DND-41 (cell line): ENCODE data around the gene ELF1.
"Not testable (repeated sequence)": the region's sequence is repeated elsewhere in the genome, so short reads cannot be mapped to it uniquely, and the experiment has no call there.

Experiments used
- ATAC-seq: fragments of 200-7000 bp; cut with Tn5 transposase; 3 replicates; pipeline ENCODE4 v1.9.1; 2021; ENCODE audit warnings: low read depth; ENCODE audit not compliant: insufficient read depth
- DNase-seq: peaks from one replicate; pipeline ENCODE4 v3.0.0-alpha.2; 2020
- H2AFZ ChIP-seq: 2 replicates; pipeline ENCODE4 v1.6.0; 2012; ENCODE audit warnings: low read depth, low read length
- H3K27ac ChIP-seq: 2 replicates; pipeline ENCODE4 v1.5.1; 2012; ENCODE audit warnings: low read length, inconsistent platforms
- H3K27me3 ChIP-seq: fragments of 200-600 bp; sonication (generic); 2 replicates; pipeline ENCODE4 v1.6.0; 2012; ENCODE audit warnings: low read length, mild to moderate bottlenecking, inconsistent platforms; ENCODE audit not compliant: insufficient read depth, poor library complexity
- H3K36me3 ChIP-seq: 2 replicates; pipeline ENCODE4 v1.5.1; 2012; ENCODE audit warnings: low read length, inconsistent platforms; ENCODE audit not compliant: insufficient read depth
- H3K4me1 ChIP-seq: 2 replicates; pipeline ENCODE4 v1.5.1; 2012; ENCODE audit warnings: mild to moderate bottlenecking, low read length; ENCODE audit not compliant: insufficient read depth
- H3K4me2 ChIP-seq: 2 replicates; pipeline ENCODE4 v1.6.0; 2012; ENCODE audit warnings: mild to moderate bottlenecking, moderate library complexity, low read length, inconsistent platforms; ENCODE audit not compliant: insufficient read depth
- H3K4me3 ChIP-seq, 2 experiments: fragments of 200-600 bp in 1 of 2; shearing (Covaris generic) in 1 of 2; 2 replicates each; pipeline ENCODE4 v1.5.1; 2012 to 2016; ENCODE audit warnings: inconsistent platforms in 2 of 2, low read length in 2 of 2, mild to moderate bottlenecking in 2 of 2, low read depth in 1 of 2, moderate library complexity in 1 of 2
- H3K79me2 ChIP-seq: 2 replicates; pipeline ENCODE4 v1.6.0; 2012; ENCODE audit warnings: low read length, inconsistent platforms; ENCODE audit not compliant: insufficient read depth
- H3K9ac ChIP-seq: 2 replicates; pipeline ENCODE4 v1.6.0; 2012; ENCODE audit warnings: low read depth, mild to moderate bottlenecking, inconsistent platforms, low read length, moderate library complexity
- H3K9me3 ChIP-seq: 2 replicates; pipeline ENCODE4 v1.5.1; 2012; ENCODE audit warnings: low read length, moderate library complexity, mild to moderate bottlenecking, inconsistent platforms; ENCODE audit not compliant: insufficient read depth, severe bottlenecking
- H4K20me1 ChIP-seq: 2 replicates; pipeline ENCODE4 v1.6.0; 2012; ENCODE audit warnings: low read length; ENCODE audit not compliant: insufficient read depth
- CTCF ChIP-seq: IDR thresholded peaks from 2 replicates; pipeline ENCODE4 v1.5.1; 2012; ENCODE audit warnings: borderline replicate concordance, low read length, moderate library complexity, mild to moderate bottlenecking; ENCODE audit not compliant: poor library complexity, severe bottlenecking; ENCODE audit errors: extremely low read depth
- EZH2 ChIP-seq: IDR thresholded peaks from 3 replicates; pipeline ENCODE4 v1.6.1; 2012; ENCODE audit warnings: borderline replicate concordance, low read depth, mild to moderate bottlenecking, moderate library complexity, low read length, inconsistent platforms; ENCODE audit not compliant: severe bottlenecking

The ELF1 gene

DNA sequence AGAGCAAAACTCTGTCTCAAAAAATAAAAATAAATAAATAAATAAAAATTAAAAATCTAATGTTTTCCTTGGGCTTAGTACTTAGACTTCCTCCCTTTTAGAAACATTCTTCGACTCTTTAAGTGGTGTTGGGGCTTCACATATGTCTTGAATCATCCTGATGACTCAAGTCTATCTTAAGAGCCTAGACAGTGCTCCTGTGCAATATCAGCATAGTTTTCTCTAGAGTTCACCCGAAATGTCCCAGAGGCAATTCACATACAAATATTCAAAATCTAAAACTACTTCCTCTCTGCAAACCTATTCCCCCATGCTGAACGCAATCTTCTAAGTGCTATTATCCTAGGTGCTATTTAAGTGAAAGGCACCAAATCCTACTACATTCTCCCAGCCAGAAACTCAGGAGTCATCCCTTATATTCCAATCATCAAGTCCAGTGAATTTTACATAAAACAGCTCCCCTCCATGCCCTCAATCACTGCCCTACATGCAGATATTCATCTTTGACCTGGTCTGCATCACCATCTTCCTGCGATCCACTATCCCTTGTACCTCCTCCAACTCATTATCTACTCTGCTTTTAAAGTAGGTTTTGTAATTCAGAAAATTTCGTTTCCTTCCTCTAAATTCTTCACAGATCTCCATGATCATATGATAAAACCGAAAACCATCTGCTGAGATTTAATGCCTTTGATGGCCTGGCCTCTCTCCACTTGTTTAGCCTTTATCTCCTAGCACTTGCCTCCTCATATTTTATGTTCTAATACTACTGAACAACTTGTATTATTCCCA is 102.7 kb downstream of the ELF1 start:
- Histone ChIP-seq H3K9me3 (no peaks in the 10 kb centered on the region), H3K4me1 (peaks cover 15% of the 10 kb centered on the region), H3K79me2 (peaks cover 64% of the 10 kb centered on the region), H2AFZ (no peak overlapping the region), H3K9ac (no peak overlapping the region), H3K4me2 (no peak overlapping the region), H3K4me3 (no peak overlapping the region), H4K20me1 (no peaks in the 10 kb centered on the region), H3K27me3 (no peaks in the 10 kb centered on the region), H3K36me3 (no peaks in the 10 kb centered on the region), H3K27ac (no peak overlapping the region)
- ATAC-seq (no peak), DNase-seq (no peak)
- TF ChIP-seq CTCF = no peak
- no peak for TF ChIP-seq EZH2

GRCh38 chr13:40914863-40915262 is 104.3 kb downstream of the ELF1 start:
- not testable (repeated sequence) for H3K27ac ChIP-seq, H2AFZ ChIP-seq

DNA sequence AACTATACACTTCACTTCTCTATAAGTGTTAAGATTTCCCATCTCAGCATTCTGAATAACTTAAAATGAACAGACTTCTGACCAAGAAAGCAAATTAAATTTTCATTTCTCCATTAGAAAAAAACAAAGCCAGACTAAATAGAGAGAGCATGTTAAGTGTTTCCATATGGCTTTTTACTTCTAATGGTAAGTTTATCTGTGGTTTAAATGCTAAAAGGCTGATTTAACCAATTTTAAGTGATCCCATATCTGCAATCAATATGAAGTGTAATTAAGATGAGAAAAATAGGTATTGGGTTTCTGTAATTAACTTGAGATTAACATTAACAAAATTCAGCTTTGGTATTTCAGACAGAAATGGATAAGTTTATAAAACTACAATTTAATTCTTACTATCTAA is 107.8 kb downstream of the ELF1 start:
- Histone ChIP-seq H3K79me2 (peaks cover 19% of the 10 kb centered on the region), H2AFZ (no peak overlapping the region), H3K36me3 (no peaks in the 10 kb centered on the region), H3K27ac (no peak overlapping the region), H3K27me3 (no peaks in the 10 kb centered on the region), H3K9ac (no peak overlapping the region), H3K9me3 (no peaks in the 10 kb centered on the region), H3K4me3 (no peak overlapping the region), H3K4me2 (no peak overlapping the region), H3K4me1 (no peaks in the 10 kb centered on the region), H4K20me1 (no peaks in the 10 kb centered on the region)
- no peak for DNase-seq
- no peak for ATAC-seq
- TF ChIP-seq CTCF (no peak), EZH2 (no peak)

More at GRCh38 chr13:40914863-40915262, 104.3 kb downstream of the ELF1 start:
- H3K4me3 ChIP-seq, H3K4me2 ChIP-seq, H3K4me1 ChIP-seq, H4K20me1 ChIP-seq, H3K36me3 ChIP-seq, DNase-seq, H3K9ac ChIP-seq, ATAC-seq, H3K27me3 ChIP-seq, H3K9me3 ChIP-seq: not testable (repeated sequence)
- H3K79me2 ChIP-seq = peaks cover 50% of the 10 kb centered on the region

DNA sequence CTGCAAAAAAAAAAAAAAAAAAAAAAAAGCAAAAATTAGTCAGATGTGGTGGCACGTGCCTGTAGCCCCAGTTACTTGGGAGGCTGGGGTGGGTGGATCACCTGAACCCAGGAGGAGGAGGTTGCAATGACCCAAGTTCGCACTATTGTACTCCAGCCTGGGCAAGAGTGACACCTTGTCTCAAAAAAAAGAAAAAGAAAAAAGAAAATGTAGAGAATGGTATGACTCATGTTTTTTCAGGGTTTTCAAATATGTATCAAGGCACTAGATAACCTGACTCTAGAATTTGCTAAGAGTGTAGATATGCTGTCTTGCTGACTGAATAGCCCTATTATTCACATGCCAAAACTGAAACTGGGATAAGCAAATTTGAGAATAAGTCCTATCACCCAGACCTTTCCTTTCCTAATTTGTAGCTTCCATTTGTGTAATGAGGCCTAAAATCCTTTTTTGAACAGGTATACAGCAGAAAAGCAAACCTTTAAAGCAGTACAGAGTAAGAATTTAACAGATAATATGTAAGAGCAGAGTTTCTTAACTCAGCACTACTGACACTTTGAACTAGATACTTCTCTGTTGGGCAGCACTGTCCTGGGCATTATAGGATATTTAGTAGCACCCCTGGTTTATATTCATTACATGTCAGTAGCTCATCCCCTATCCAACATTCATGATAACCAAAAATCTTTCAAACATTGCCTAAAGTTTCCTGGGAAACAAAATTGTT is 108.6 kb downstream of the ELF1 start:
- H3K9ac ChIP-seq = no peak overlapping the region
- no peak overlapping the region for H3K4me3 ChIP-seq
- H3K36me3 ChIP-seq = no peaks in the 10 kb centered on the region
- no peak overlapping the region for H3K27ac ChIP-seq
- no peak; the same call in 2 of the 3 replicates for ATAC-seq
- no peaks in the 10 kb centered on the region for H3K4me1 ChIP-seq
- TF ChIP-seq CTCF = no peak
- TF ChIP-seq EZH2 = no peak
- peaks cover 17% of the 10 kb centered on the region for H3K79me2 ChIP-seq
- no peak for DNase-seq
- no peak overlapping the region for H2AFZ ChIP-seq
- no peaks in the 10 kb centered on the region for H3K27me3 ChIP-seq
- H3K4me2 ChIP-seq = no peak overlapping the region
- no peaks in the 10 kb centered on the region for H3K9me3 ChIP-seq
- H4K20me1 ChIP-seq = no peaks in the 10 kb centered on the region

GRCh38 chr13:40909541-40910200 is 109.4 kb downstream of the ELF1 start:
- H3K4me2 ChIP-seq, H3K4me3 ChIP-seq, H3K27ac ChIP-seq, H3K36me3 ChIP-seq, H2AFZ ChIP-seq, H4K20me1 ChIP-seq, DNase-seq, H3K9me3 ChIP-seq, H3K4me1 ChIP-seq, H3K27me3 ChIP-seq, H3K9ac ChIP-seq, ATAC-seq, H3K79me2 ChIP-seq: not testable (repeated sequence)
